ENCODE measurements around the gene FTSJ1. TPM values are rescaled to one million over a fixed set of nuclear protein-coding genes. Genes with fewer than 3 reads are reported as not detected.
"Not testable (repeated sequence)": the region's sequence is repeated elsewhere in the genome, so short reads cannot be mapped to it uniquely, and the experiment has no call there.

Gene FTSJ1
- total RNA-seq, 2 donors from 2014 or later = 36.6 to 43.3 TPM

- H3K27me3 ChIP-seq = no peaks in the 10 kb centered on the region
These were observed 39.0 kb downstream of the FTSJ1 start for GRCh38 chrX:48514868-48515460.

GRCh38 chrX:48515842-48516241 lies 39.8 kb downstream of the FTSJ1 start:
- Histone ChIP-seq H3K27ac (peak overlapping the region; percentile 22 to 73), H3K36me3 (no peaks in the 10 kb centered on the region), H3K27me3 (no peaks in the 10 kb centered on the region), H3K4me1 (no peaks in the 10 kb centered on the region), H3K4me3 (no peak overlapping the region), H3K9me3 (no peaks in the 10 kb centered on the region)
- no peak for TF ChIP-seq CTCF (IDR thresholded peaks at IDR 0.05)
- no peak for DNase-seq (ENCODE audit: low spot score)

More at GRCh38 chrX:48514868-48515460, 39.0 kb downstream of the FTSJ1 start:
- Histone ChIP-seq H3K36me3 (no peaks in the 10 kb centered on the region), H3K4me1 (no peaks in the 10 kb centered on the region), H3K27ac (peak overlapping the region in 1 of 2 donors; percentile 73), H3K4me3 (no peak overlapping the region), H3K9me3 (no peaks in the 10 kb centered on the region)
- no peak for TF ChIP-seq CTCF (IDR thresholded peaks at IDR 0.05)
- DNase-seq (ENCODE audit: low spot score) = no peak

- Histone ChIP-seq H3K36me3 (no peaks in the 10 kb centered on the region), H3K27ac (peak overlapping the region; percentile 22 to 73), H3K9me3 (no peaks in the 10 kb centered on the region), H3K4me1 (no peaks in the 10 kb centered on the region), H3K4me3 (no peak overlapping the region), H3K27me3 (no peaks in the 10 kb centered on the region)
- no peak for DNase-seq (ENCODE audit: low spot score)
- TF ChIP-seq CTCF (IDR thresholded peaks at IDR 0.05) = no peak
These were observed 40.3 kb downstream of the FTSJ1 start for GRCh38 chrX:48516285-48516684.

GRCh38 chrX:48516987-48517386 lies 41.0 kb downstream of the FTSJ1 start:
- Histone ChIP-seq H3K27me3 (no peaks in the 10 kb centered on the region), H3K4me1 (no peaks in the 10 kb centered on the region), H3K9me3 (no peaks in the 10 kb centered on the region), H3K27ac (peak overlapping the region in 1 of 2 donors; percentile 73), H3K4me3 (no peak overlapping the region), H3K36me3 (no peaks in the 10 kb centered on the region)
- no peak for TF ChIP-seq CTCF (IDR thresholded peaks at IDR 0.05)
- DNase-seq (ENCODE audit: low spot score) = no peak

GRCh38 chrX:48519481-48519880 lies 43.5 kb downstream of the FTSJ1 start:
- not testable (repeated sequence) for H3K4me3 ChIP-seq; H3K9me3 ChIP-seq; H3K27ac ChIP-seq; H3K36me3 ChIP-seq; H3K4me1 ChIP-seq; H3K27me3 ChIP-seq; DNase-seq (ENCODE audit: low spot score)

GRCh38 chrX:48520455-48520854 lies 44.5 kb downstream of the FTSJ1 start:
- Histone ChIP-seq H3K9me3 (no peaks in the 10 kb centered on the region), H3K36me3 (no peaks in the 10 kb centered on the region), H3K27me3 (no peaks in the 10 kb centered on the region), H3K27ac (no peak overlapping the region), H3K4me3 (no peak overlapping the region), H3K4me1 (peaks cover 0 to 8% of the 10 kb centered on the region in 2 donors)
- DNase-seq (ENCODE audit: low spot score) = no peak
- no peak for TF ChIP-seq CTCF (IDR thresholded peaks at IDR 0.05)
